HG03025 (cell line): ENCODE data around the gene TBPL2.
"Not testable (repeated sequence)": the region's sequence is repeated elsewhere in the genome, so short reads cannot be mapped to it uniquely, and the experiment has no call there.

ENCODE experiments used
- ATAC-seq: cut with Tn5 transposase; IDR thresholded peaks from one replicate; pipeline ENCODE4 v1.9.1; 2021; ENCODE audit warnings: mild to moderate bottlenecking, moderate library complexity; ENCODE audit not compliant: unreplicated experiment, low FRiP score

TBPL2 gene

GRCh38 chr14:55411426-55412389, 28.7 kb downstream of the TBPL2 start, which contains the start of gene ATG14:
TSS of gene ATG14 (minus strand) at chr14:55411830. CDS start at chr14:55411822, 8 bp downstream.
- ATAC-seq = peak; percentile 97

- ATAC-seq = no peak
These were observed 29.5 kb downstream of the TBPL2 start for GRCh38 chr14:55410876-55411275.

GRCh38 chr14:55404173-55404854, 36.1 kb downstream of the TBPL2 start:
- no peak for ATAC-seq

GRCh38 chr14:55401751-55402150, 38.7 kb downstream of the TBPL2 start:
- no peak for ATAC-seq

GRCh38 chr14:55399852-55400251, 40.6 kb downstream of the TBPL2 start:
- ATAC-seq = no peak

- ATAC-seq = no peak
These were observed 41.2 kb downstream of the TBPL2 start for GRCh38 chr14:55399183-55399582.

GRCh38 chr14:55398679-55399078, 41.7 kb downstream of the TBPL2 start:
- ATAC-seq = no peak

- no peak for ATAC-seq
These were observed 51.1 kb downstream of the TBPL2 start for GRCh38 chr14:55389330-55389729.

- no peak for ATAC-seq
These were observed 52.3 kb downstream of the TBPL2 start for GRCh38 chr14:55388160-55388559.

GRCh38 chr14:55387121-55387520, 53.3 kb downstream of the TBPL2 start:
- ATAC-seq = no peak

- no peak for ATAC-seq
These were observed 54.2 kb downstream of the TBPL2 start for GRCh38 chr14:55386037-55386808.

GRCh38 chr14:55384536-55384935, 55.9 kb downstream of the TBPL2 start:
- no peak for ATAC-seq

- ATAC-seq = no peak
These were observed 56.8 kb downstream of the TBPL2 start for GRCh38 chr14:55383541-55384140.

GRCh38 chr14:55383056-55383466, 57.4 kb downstream of the TBPL2 start:
- not testable (repeated sequence) for ATAC-seq

- no peak for ATAC-seq
These were observed 57.9 kb downstream of the TBPL2 start for GRCh38 chr14:55382483-55382882.

GRCh38 chr14:55381561-55381960, 58.9 kb downstream of the TBPL2 start:
- ATAC-seq = no peak

- no peak for ATAC-seq
These were observed 59.4 kb downstream of the TBPL2 start for GRCh38 chr14:55381040-55381439.

- ATAC-seq = no peak
These were observed 63.2 kb downstream of the TBPL2 start for GRCh38 chr14:55377236-55377635.

- ATAC-seq = no peak
These were observed 65.6 kb downstream of the TBPL2 start for GRCh38 chr14:55374771-55375170.
